SHP77 (cell line): Measurements from ENCODE around the gene MVK.

ENCODE experiments used
- DNase-seq, 2 experiments: peaks; one replicate each; lab custom pipeline; 2025; lab: John Stamatoyannopoulos, UW

The MVK gene

GRCh38 chr12:109573029-109573913 is at the start of gene MVK, which contains the start of gene MMAB:
TSS of gene MVK (plus strand) at chr12:109573794. CDS start at chr12:109574823, 1,029 bp downstream.
TSS of gene MMAB (minus strand) at chr12:109573504. CDS start at chr12:109573480, 24 bp downstream.
- DNase-seq, result peak; percentile 98 to 99

GRCh38 chr12:109524466-109525278 is 48.9 kb upstream of the MVK start:
- no peak for DNase-seq

- DNase-seq, result no peak
Observed at GRCh38 chr12:109525279-109525585, 48.4 kb upstream of the MVK start.

GRCh38 chr12:109527489-109528123 is 46.0 kb upstream of the MVK start:
- no peak for DNase-seq

GRCh38 chr12:109529691-109530640 is 43.6 kb upstream of the MVK start:
- DNase-seq, result no peak

- no peak for DNase-seq
Observed at GRCh38 chr12:109531411-109531810, 42.2 kb upstream of the MVK start.

- DNase-seq, result no peak
Observed at GRCh38 chr12:109532721-109533486, 40.7 kb upstream of the MVK start.

- DNase-seq, result no peak
Observed at GRCh38 chr12:109533487-109533740, 40.2 kb upstream of the MVK start.

- no peak for DNase-seq
Observed at GRCh38 chr12:109534456-109534855, 39.1 kb upstream of the MVK start.

- DNase-seq, result no peak
Observed at GRCh38 chr12:109535231-109535862, 38.2 kb upstream of the MVK start.

- DNase-seq, result no peak
Observed at GRCh38 chr12:109535863-109536250, 37.7 kb upstream of the MVK start.

GRCh38 chr12:109537136-109537535 is 36.5 kb upstream of the MVK start:
- no peak for DNase-seq

- DNase-seq, result no peak
Observed at GRCh38 chr12:109538191-109538863, 35.3 kb upstream of the MVK start.

- no peak for DNase-seq
Observed at GRCh38 chr12:109539508-109539907, 34.1 kb upstream of the MVK start.

GRCh38 chr12:109540526-109541412 is 32.8 kb upstream of the MVK start:
- DNase-seq, result no peak

- DNase-seq, result no peak
Observed at GRCh38 chr12:109541413-109541726, 32.2 kb upstream of the MVK start.

- no peak for DNase-seq
Observed at GRCh38 chr12:109542014-109542413, 31.6 kb upstream of the MVK start.

- no peak for DNase-seq
Observed at GRCh38 chr12:109542876-109543275, 30.7 kb upstream of the MVK start.

- peak in 1 of 2 experiments; percentile 14 for DNase-seq
Observed at GRCh38 chr12:109544955-109545531, 28.6 kb upstream of the MVK start.
